ENCODE measurements around the gene STK40.

GRCh38 chr1:36365381-36365780 is 20.3 kb downstream of the STK40 start:
- TF ChIP-seq EZH2 (IDR thresholded peaks at IDR 0.05; ENCODE audit: borderline replicate concordance, low read length) (no peak), CTCF (conservative IDR thresholded peaks at IDR 0.05 in 1 of 2, IDR thresholded peaks at IDR 0.05 in 1 of 2; ENCODE audit: extremely low read depth in 1 of 2, insufficient read depth in 1 of 2, low read depth in 1 of 2, low read length in 2 of 2) (no peak)

All from mammary epithelial cell (primary cell).